IPS-15b (cell line): Measurements from ENCODE around the gene ADAMTS19.

Experiments used
- H3K27me3 ChIP-seq: one replicate; pipeline ENCODE4 v1.6.1; 2013; ENCODE audit warnings: low read length; ENCODE audit not compliant: control insufficient read depth, insufficient read depth
- H3K36me3 ChIP-seq: one replicate; pipeline ENCODE4 v1.6.1; 2013; ENCODE audit warnings: low read length; ENCODE audit not compliant: control insufficient read depth, insufficient read depth
- H3K4me1 ChIP-seq: one replicate; pipeline ENCODE4 v1.6.1; 2013; ENCODE audit warnings: mild to moderate bottlenecking, low read length; ENCODE audit not compliant: control insufficient read depth, insufficient read depth
- H3K4me3 ChIP-seq: one replicate; pipeline ENCODE4 v1.5.1; 2013; ENCODE audit warnings: low read depth, low read length
- H3K9ac ChIP-seq: one replicate; pipeline ENCODE4 v1.6.1; 2013; ENCODE audit warnings: low read depth, mild to moderate bottlenecking, low read length
- H3K9me3 ChIP-seq: one replicate; pipeline ENCODE4 v1.6.1; 2013; ENCODE audit warnings: mild to moderate bottlenecking, low read length; ENCODE audit not compliant: control insufficient read depth, insufficient read depth

ADAMTS19 gene

GRCh38 chr5:129653442-129653841 lies 193.3 kb downstream of the ADAMTS19 start:
- peaks cover 2% of the 10 kb centered on the region for H3K4me1 ChIP-seq
- H3K9ac ChIP-seq = no peak overlapping the region
- H3K4me3 ChIP-seq = no peak overlapping the region
- no peaks in the 10 kb centered on the region for H3K27me3 ChIP-seq
- H3K36me3 ChIP-seq = no peaks in the 10 kb centered on the region
- no peaks in the 10 kb centered on the region for H3K9me3 ChIP-seq

- H3K9me3 ChIP-seq = no peaks in the 10 kb centered on the region
These were observed 196.9 kb downstream of the ADAMTS19 start for GRCh38 chr5:129656952-129657351.

GRCh38 chr5:129658801-129659200 lies 198.7 kb downstream of the ADAMTS19 start:
- H3K36me3 ChIP-seq = no peaks in the 10 kb centered on the region
- no peak overlapping the region for H3K9ac ChIP-seq
- H3K9me3 ChIP-seq = no peaks in the 10 kb centered on the region
- H3K27me3 ChIP-seq = no peaks in the 10 kb centered on the region
- no peak overlapping the region for H3K4me3 ChIP-seq
- H3K4me1 ChIP-seq = peaks cover 2% of the 10 kb centered on the region

More at GRCh38 chr5:129656952-129657351, 196.9 kb downstream of the ADAMTS19 start:
- H3K4me1 ChIP-seq = peaks cover 2% of the 10 kb centered on the region
- H3K9ac ChIP-seq = no peak overlapping the region
- H3K27me3 ChIP-seq = no peaks in the 10 kb centered on the region
- H3K4me3 ChIP-seq = no peak overlapping the region
- H3K36me3 ChIP-seq = no peaks in the 10 kb centered on the region

- no peaks in the 10 kb centered on the region for H3K36me3 ChIP-seq
- H3K27me3 ChIP-seq = no peaks in the 10 kb centered on the region
- no peak overlapping the region for H3K4me3 ChIP-seq
- H3K9ac ChIP-seq = no peak overlapping the region
- H3K4me1 ChIP-seq = peaks cover 2% of the 10 kb centered on the region
- H3K9me3 ChIP-seq = no peaks in the 10 kb centered on the region
These were observed 201.4 kb downstream of the ADAMTS19 start for GRCh38 chr5:129661366-129662035.

- Histone ChIP-seq H3K4me3 (no peak overlapping the region), H3K4me1 (no peaks in the 10 kb centered on the region), H3K9ac (no peak overlapping the region), H3K36me3 (no peaks in the 10 kb centered on the region), H3K27me3 (no peaks in the 10 kb centered on the region), H3K9me3 (no peaks in the 10 kb centered on the region)
These were observed 204.3 kb downstream of the ADAMTS19 start for GRCh38 chr5:129664336-129664937.

GRCh38 chr5:129670957-129671500 lies 210.9 kb downstream of the ADAMTS19 start:
- no peaks in the 10 kb centered on the region for H3K36me3 ChIP-seq
- H3K27me3 ChIP-seq = no peaks in the 10 kb centered on the region
- H3K4me1 ChIP-seq = no peaks in the 10 kb centered on the region
- no peak overlapping the region for H3K9ac ChIP-seq
- H3K9me3 ChIP-seq = no peaks in the 10 kb centered on the region
- H3K4me3 ChIP-seq = no peak overlapping the region

- Histone ChIP-seq H3K4me3 (no peak overlapping the region), H3K4me1 (no peaks in the 10 kb centered on the region), H3K36me3 (no peaks in the 10 kb centered on the region), H3K9ac (no peak overlapping the region), H3K27me3 (no peaks in the 10 kb centered on the region), H3K9me3 (no peaks in the 10 kb centered on the region)
These were observed 211.9 kb downstream of the ADAMTS19 start for GRCh38 chr5:129672006-129672405.

GRCh38 chr5:129679671-129680070 lies 219.6 kb downstream of the ADAMTS19 start:
- Histone ChIP-seq H3K36me3 (no peaks in the 10 kb centered on the region), H3K9me3 (no peaks in the 10 kb centered on the region), H3K27me3 (no peaks in the 10 kb centered on the region), H3K9ac (no peak overlapping the region), H3K4me1 (no peaks in the 10 kb centered on the region), H3K4me3 (no peak overlapping the region)

GRCh38 chr5:129687941-129688340 lies 227.8 kb downstream of the ADAMTS19 start:
- no peak overlapping the region for H3K9ac ChIP-seq
- H3K9me3 ChIP-seq = no peaks in the 10 kb centered on the region
- no peaks in the 10 kb centered on the region for H3K36me3 ChIP-seq
- H3K4me3 ChIP-seq = no peak overlapping the region
- H3K27me3 ChIP-seq = no peaks in the 10 kb centered on the region
- H3K4me1 ChIP-seq = no peaks in the 10 kb centered on the region

GRCh38 chr5:129689045-129689444 lies 228.9 kb downstream of the ADAMTS19 start:
- Histone ChIP-seq H3K9ac (no peak overlapping the region), H3K9me3 (no peaks in the 10 kb centered on the region), H3K27me3 (no peaks in the 10 kb centered on the region), H3K4me3 (no peak overlapping the region), H3K36me3 (no peaks in the 10 kb centered on the region), H3K4me1 (no peaks in the 10 kb centered on the region)

- Histone ChIP-seq H3K27me3 (no peaks in the 10 kb centered on the region), H3K4me1 (no peaks in the 10 kb centered on the region), H3K9ac (no peak overlapping the region), H3K4me3 (no peak overlapping the region), H3K36me3 (no peaks in the 10 kb centered on the region), H3K9me3 (no peaks in the 10 kb centered on the region)
These were observed 231.1 kb downstream of the ADAMTS19 start for GRCh38 chr5:129691220-129691619.

GRCh38 chr5:129696636-129697035 lies 236.5 kb downstream of the ADAMTS19 start:
- no peaks in the 10 kb centered on the region for H3K9me3 ChIP-seq

More at GRCh38 chr5:129696636-129697035, 236.5 kb downstream of the ADAMTS19 start:
- Histone ChIP-seq H3K4me3 (no peak overlapping the region), H3K27me3 (no peaks in the 10 kb centered on the region), H3K9ac (no peak overlapping the region), H3K4me1 (no peaks in the 10 kb centered on the region), H3K36me3 (no peaks in the 10 kb centered on the region)
